SW 1271 (cell line): Measurements from ENCODE around the gene ANO6.
A peak's percentile ranks its signal among the peaks of the same experiment; 100 is the strongest.

Experiments
- DNase-seq, 2 experiments: peaks; one replicate each; lab custom pipeline; 2025; lab: John Stamatoyannopoulos, UW

ANO6 gene

DNA sequence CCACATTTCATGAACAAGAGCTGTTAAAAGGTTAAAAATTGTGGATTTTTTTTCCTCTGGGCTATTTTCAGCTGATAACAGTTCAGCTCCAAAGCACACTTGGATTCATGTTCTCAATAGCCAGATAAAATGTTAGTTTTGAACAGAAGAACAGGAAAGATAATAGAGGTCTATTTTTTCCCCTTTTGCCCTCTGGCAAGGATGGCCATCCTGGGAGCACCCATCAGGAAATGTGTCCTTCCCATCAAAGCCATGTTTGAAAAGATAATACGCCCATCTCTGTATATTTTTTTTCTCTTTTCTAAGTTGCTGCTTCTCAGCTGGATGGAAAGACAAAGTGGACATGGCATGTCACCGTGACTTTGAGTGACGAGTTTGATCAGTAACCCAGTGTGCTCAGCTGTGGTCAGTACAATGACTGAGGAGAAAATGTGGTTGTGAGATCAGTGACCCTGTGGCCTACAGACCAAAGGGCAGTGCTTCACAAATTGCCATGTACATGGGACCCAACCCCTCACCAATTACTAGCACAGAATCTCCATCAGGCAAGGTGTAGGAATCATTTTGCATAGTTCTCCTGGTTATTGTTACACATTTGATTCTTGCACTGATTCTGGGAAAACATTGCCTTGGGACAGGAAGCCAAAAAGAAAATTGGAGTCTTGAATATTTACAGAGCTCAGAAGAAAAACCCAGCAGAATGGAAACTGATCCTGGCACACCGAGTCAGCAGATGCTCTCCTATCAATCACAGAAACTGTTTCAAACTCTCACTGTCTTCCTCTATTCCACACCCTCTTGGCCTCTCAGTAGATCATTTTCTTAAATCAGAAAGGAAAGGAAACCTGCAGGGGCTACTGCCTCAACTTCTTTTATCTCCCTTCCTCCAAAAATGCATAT, 64.3 kb downstream of the ANO6 start:
- DNase-seq, result no peak

- DNase-seq, result no peak
These were observed 66.1 kb downstream of the ANO6 start for GRCh38 chr12:45281994-45282393.

DNA sequence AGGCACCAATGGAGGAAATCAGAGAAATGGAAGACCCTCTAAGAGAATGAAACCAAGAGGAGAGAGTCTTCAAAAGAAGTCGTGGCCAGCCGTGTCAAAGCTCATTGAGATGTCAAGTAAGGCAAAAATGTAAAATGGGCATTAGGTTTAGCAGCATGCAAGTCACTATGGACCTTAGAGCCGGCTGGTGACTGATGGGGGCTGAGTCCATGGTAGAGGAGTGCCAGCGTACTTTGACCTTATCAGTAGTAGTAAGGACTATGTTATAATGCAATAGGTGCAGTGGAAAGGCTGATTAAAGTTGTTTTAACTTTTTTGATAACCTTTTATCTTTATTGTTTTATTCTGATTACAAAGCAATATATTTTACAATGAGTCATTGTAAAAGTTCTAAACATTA, 66.5 kb downstream of the ANO6 start:
- no peak for DNase-seq

DNA sequence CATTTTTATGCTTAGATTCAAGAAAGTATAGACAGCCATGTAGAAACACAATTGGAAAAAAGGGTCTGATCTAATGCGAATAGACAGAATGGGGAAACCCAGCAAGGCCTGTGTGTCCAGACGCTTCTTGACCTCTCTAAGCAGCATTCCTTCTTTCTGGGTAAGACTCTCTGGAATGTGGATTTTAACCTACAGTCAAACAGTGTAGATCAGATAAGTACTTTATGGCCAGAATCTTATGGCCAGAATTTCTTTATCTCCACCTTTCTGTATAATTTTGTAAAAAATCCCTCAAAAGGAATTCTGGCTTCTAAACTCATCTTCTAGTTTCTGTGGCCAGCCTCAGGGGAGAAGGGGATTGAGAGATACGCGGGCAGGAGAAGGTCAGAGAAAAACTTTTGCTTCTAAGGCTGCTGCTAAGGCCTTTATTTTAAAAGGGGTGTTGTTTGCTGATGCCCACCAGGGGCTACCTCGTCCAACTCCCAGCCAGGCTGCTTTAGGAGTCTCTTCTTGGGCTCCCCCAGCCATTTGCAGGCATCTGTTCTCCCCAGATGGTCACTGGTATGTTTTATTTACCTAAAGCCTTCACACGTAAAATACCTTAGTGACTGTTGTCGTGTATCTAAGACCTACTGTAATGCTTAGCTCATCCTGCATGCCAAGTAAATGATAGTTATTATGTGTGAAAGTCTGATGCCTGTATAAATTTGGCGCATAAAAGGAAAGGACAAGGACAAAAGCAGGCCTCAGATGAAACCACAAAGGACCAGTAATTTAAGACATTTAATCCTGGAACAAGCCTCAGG, 68.4 kb downstream of the ANO6 start:
- DNase-seq, result peak in 1 of 2 experiments; percentile 64

DNA sequence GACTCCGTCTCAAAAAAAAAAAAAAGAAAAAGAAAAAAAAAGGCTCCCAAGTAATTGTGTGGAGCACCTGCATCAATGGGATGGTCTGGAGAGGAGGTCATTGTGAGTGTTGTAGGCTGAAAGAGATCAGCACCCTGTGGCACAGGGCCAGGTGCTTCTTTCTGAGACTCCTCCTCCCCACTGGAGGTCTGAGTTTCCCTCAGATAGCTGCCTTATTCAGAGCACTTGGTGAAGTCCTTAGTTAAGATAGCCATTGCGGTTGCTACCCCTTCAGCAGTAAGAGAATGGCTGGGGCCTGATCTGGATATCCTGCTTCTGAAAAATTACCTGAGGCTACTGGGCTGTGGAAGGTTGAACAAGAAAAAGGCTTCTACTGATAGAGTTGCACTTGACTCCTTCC, 69.8 kb downstream of the ANO6 start:
- no peak for DNase-seq

GRCh38 chr12:45286621-45287020, 70.7 kb downstream of the ANO6 start:
- no peak for DNase-seq

DNA sequence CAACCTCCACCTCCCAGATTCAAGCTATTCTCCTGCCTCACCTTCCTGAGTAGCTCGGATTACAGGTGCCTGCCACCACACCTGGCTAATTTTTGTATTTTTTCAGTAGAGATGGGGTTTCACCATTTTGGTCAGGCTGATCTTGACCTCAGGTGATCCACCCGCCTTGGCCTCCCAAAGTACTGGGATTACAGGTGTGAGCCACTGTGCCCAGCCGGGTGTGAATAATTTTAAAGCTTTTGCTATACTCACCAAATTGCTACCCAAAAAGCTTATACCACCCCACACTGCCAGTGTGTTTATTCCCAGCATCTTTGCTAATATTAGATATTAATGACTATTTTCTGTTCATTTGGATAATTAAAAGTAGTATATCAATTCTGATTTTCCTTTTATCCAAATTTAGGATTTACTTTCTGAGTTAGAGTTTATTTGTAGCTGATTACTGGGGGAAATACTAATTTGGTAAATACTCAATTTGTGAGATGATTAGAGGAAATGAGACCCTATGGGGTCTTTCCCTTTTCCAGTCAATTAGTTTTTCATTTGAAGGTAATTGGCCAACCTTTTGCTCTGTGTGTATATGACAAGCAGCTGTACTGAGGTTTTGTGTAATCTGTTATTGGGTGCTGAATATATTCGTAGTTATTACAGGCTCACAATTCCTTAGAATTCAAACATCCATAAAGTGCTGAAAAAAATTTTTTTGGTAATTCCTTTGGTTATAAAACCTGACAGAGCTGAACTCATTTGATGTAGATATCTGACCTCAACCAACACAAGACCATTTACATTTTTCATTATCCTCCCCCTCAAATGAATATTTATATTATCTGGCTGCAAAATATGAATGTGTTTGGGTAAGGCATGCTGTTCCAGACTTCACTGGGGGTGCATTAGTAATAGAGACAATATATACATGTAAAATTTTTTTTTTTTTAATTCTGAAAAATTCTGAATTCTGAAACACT, 73.6 kb downstream of the ANO6 start:
- no peak for DNase-seq

GRCh38 chr12:45290216-45290605, 74.3 kb downstream of the ANO6 start:
- no peak for DNase-seq

DNA sequence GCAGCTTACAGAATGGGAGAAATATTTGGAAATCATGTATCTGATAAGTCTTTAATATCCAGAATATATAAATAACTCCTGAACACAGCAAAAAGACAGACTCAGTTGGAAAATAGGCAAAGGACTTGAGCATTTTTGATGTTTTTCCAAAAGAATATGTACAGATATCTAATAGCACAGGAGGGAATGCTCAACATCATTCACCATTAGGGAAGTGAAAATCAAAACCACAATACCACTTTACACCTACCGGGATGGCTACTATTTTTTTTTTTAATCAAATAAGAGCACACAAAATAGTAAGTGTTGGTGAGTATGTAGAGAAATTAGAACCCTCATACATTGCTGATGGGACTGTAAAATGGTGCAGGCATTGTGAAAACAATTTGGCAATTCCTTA, 75.6 kb downstream of the ANO6 start:
- DNase-seq, result no peak

DNA sequence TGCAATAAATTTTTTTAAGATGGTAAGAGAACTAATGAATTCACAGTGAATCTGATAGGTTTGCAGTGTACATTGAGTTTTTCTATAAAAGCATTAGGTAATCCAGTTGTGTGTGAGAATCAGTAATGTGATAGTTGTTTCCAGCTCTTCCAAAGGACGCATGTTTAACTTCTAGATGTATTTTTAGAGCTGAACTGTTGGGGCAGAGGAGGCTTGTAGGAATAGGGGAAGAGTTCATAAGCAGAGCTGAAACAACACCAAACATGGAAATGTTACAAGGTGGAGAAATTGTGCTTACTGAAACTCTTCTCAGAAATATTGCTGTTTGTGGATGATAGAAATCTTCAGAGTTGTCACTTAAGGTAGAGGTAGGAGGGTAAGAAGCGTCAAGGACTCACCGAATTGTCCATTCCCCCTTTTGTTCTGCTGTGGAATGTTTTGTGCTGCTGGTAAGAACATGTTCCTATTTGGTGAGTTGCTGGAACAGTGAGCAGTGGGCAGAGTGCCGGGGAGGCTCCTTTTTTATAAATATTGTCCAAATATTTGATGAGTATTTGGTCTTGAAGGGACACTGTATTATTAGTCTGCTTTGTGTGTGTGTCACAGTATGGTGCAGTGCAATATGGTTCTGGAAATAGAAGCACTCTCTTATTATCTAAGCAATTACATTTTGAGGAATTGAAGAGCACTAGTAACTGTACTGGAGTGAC, 76.7 kb downstream of the ANO6 start:
- DNase-seq, result no peak

DNA sequence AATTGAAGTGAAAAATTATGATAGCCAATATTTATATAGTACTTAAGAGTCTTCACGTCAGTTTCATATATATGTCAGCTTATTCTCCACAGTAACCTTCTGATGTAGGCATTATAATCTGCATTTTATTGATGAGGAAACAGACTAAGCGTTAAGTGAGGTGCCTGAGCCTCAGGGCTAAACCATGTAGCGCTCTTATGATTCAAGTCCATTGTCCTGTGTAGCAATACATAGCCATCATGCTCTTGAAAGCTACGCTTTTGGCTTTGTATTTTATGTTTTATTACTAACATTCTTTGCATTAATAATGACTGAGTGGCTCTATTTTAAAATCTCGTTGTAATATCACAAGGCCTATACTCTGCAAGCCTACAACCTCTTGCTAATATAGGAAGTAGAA, 79.0 kb downstream of the ANO6 start:
- DNase-seq, result no peak

GRCh38 chr12:45296046-45296586, 80.2 kb downstream of the ANO6 start:
- peak in 1 of 2 experiments; percentile 10 for DNase-seq

DNA sequence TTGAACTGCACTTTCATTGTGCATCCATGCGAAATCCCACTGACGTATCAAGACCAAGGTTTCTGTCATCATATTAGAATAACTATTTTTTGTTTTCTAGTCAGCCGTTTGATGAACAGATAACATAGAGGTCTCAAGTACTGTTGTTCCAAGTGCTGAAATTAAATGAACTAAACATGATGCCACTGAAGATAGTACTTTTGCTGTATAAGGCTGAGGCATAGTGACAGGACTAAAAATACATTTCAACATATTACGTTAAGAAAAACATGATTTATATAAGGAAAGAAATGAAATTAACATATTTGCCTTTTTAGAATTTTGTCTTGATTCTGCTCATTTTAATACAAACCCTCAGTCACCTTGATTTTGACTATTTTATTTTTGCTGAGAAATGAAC, 82.2 kb downstream of the ANO6 start:
- no peak for DNase-seq

DNA sequence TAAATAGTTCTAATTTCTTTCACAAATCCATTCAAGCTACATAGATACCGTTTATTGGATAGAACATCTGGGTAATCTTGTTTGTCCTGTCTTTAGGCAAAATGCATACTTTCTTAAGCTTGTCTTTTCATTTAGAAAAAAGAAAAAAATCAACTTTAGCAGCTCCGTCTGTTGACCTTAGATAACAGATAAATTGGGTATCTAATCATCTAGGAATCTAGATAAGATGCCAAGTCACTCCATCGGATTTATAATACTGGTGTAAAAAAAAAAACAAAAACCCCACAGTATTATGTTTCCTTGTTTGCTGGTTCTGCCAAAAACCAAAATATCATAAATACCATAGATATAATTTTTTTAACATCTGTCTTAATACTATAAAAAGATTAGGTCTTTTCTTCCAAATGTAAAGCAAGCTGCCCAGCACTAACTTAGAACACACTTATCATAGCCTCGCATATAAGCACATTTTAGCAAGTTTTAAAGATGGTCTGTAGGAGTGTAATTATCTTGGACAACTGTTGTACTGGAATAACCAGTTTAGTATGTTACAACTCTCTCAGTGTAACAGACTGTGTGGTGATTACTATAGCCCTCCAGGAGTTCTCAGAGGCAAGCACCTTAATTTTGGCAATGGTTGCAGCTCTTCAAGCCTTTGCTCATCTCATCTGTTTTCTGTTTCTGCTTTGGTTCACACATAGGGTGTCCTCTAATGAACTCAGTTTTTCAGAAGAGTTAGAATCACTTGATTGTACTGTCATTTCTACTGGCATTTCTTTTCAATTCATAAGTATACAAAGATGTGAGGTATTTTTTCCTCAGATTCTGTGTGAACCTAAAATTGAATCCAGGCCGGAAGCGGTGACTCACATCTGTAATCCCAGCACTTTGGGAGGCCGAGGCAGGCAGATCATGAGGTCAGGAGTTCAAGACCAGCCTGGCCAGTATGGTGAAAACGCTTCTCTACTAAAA, 83.1 kb downstream of the ANO6 start:
- DNase-seq, result peak in 1 of 2 experiments; percentile 22

- no peak for DNase-seq
These were observed 86.9 kb downstream of the ANO6 start for GRCh38 chr12:45302621-45303369.

- DNase-seq, result no peak
These were observed 88.0 kb downstream of the ANO6 start for GRCh38 chr12:45303945-45304344.

DNA sequence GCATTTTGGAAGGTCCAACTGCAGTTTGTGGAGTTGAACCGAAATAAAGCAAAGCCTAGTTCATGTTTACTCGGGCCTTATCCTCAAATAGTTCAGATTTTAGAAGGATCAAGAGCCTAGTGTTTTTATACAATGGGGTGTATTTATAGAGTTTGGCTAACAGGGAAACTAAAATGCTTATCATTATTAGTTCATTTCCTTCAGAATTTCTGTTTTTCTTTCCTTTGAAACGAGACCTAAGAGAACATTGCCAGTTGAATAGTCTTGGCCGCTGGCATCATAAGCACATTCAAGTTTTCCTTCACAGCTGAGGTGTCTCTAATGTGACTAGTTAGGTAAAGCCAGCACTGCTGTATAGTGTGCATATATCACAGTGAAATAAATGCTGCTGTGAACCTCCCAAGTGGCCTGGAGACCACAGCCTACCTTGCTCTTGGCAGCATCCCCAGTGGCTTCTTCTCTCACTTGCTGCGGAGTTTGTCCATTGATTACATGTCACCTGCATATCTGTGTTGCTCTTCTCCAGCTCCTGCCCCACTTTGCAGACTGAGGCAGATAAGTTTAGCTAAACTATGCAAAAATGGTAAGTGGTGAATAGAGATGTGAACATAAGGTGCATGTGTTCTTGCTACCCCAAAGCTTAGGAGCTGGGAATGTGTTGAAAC, 88.8 kb downstream of the ANO6 start:
- DNase-seq, result no peak

- DNase-seq, result no peak
These were observed 90.0 kb downstream of the ANO6 start for GRCh38 chr12:45305907-45306306.
